Epithelial cell of esophagus (primary cell): ENCODE data around the gene CWF19L1.

Experiments
- DNase-seq: peaks from one replicate; pipeline ENCODE4 v3.0.0; 2010; ENCODE audit warnings: low read depth
- H3K4me3 ChIP-seq: 2 replicates; pipeline ENCODE4 v1.5.1; 2011; ENCODE audit warnings: mild to moderate bottlenecking, low read length, control low read depth
- CTCF ChIP-seq: IDR thresholded peaks from 2 replicates; pipeline ENCODE4 v1.5.1; 2011; ENCODE audit warnings: low read depth, mild to moderate bottlenecking, low read length, control low read depth, inconsistent platforms; ENCODE audit not compliant: insufficient read depth; ENCODE audit errors: missing control alignments

Gene CWF19L1

DNA sequence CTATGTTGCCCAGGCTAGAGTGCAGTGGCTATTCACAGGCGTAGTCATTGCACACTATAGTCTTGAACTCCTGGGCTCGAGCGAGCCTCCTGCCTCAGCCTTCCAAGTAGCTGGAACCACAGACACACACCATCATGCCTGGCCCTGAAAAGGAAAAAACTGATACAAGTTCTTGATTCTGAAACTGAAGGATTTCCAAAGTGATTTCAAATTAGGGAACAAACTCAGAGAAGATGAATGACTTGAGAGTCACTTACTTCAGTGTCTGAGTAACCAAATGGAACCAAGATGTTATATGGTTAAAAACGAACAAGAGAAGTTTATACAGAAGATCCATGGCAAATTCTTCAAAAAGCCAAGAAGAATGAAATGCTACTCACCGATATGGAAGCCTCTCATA lies 14.4 kb downstream of the CWF19L1 start:
- no peak overlapping the region for H3K4me3 ChIP-seq
- TF ChIP-seq CTCF: no peak
- DNase-seq: no peak

DNA sequence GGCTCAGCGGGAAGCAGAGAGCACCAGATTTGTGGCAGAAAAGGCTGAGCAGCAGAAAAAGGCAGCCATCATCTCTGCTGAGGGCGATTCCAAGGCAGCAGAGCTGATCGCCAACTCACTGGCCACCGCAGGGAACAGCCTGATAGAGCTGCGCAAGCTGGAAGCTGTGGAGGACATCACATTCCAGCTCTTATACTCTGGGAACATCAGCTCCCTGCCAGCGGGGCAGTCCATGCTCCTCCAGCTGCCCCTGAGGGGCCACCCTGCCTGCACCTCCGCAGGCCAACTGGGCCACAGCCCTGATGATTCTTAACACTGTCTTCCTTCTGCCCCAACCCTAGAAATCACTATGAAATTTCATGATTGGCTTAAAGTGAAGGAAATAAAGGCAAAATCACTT lies 18.6 kb downstream of the CWF19L1 start:
- no peak for DNase-seq
- TF ChIP-seq CTCF: no peak
- H3K4me3 ChIP-seq: no peak overlapping the region

GRCh38 chr10:100245484-100246220 lies 21.8 kb downstream of the CWF19L1 start:
- TF ChIP-seq CTCF: no peak
- no peak for DNase-seq
- H3K4me3 ChIP-seq: no peak overlapping the region

- no peak for TF ChIP-seq CTCF
- DNase-seq: no peak
- H3K4me3 ChIP-seq: no peak overlapping the region
Observed at GRCh38 chr10:100239851-100240250, 27.6 kb downstream of the CWF19L1 start.

GRCh38 chr10:100238429-100238828 lies 29.0 kb downstream of the CWF19L1 start:
- DNase-seq: no peak
- no peak for TF ChIP-seq CTCF

GRCh38 chr10:100232101-100232500 lies 35.3 kb downstream of the CWF19L1 start:
- DNase-seq: no peak
- TF ChIP-seq CTCF: no peak
- H3K4me3 ChIP-seq: no peak overlapping the region

More at GRCh38 chr10:100238429-100238828, 29.0 kb downstream of the CWF19L1 start:
- H3K4me3 ChIP-seq: no peak overlapping the region

DNA sequence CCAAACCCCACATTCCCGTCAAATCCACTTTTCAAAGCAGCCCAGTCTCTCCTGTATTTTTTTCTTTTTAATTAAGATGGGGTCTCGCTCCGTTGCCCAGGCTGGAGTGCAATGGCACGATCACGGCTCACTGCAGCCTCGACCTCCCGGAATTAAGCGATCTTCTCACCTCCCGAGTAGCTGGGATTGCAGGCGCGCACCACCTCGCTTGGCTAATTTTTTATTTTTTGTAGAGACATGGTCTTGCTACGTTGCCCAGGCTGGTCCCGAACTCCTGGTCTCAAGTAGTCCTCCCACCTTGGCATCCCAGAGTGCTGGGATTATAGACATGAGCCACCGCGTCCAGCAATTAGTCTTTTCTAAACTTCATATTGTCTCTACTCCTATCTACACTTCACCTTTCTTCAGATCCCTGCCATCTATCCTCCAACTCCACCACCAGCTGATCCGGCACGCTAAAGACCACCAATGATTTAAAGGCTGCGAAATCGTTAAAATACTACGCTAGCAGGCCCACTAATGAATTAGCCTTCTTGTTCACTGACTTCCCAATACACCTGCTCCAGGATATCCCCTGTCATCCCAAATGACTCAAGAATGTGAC lies 37.5 kb downstream of the CWF19L1 start:
- no peak for TF ChIP-seq CTCF
- DNase-seq: no peak
- peak overlapping the region; percentile 99 for H3K4me3 ChIP-seq
